ENCODE data around the gene CCDC38. TPM values are rescaled to one million over a fixed set of nuclear protein-coding genes. Genes with fewer than 3 reads are reported as not detected.

The CCDC38 gene
- total and polyA plus RNA-seq, 2 experiments from 2014 or later = not detected

DNA sequence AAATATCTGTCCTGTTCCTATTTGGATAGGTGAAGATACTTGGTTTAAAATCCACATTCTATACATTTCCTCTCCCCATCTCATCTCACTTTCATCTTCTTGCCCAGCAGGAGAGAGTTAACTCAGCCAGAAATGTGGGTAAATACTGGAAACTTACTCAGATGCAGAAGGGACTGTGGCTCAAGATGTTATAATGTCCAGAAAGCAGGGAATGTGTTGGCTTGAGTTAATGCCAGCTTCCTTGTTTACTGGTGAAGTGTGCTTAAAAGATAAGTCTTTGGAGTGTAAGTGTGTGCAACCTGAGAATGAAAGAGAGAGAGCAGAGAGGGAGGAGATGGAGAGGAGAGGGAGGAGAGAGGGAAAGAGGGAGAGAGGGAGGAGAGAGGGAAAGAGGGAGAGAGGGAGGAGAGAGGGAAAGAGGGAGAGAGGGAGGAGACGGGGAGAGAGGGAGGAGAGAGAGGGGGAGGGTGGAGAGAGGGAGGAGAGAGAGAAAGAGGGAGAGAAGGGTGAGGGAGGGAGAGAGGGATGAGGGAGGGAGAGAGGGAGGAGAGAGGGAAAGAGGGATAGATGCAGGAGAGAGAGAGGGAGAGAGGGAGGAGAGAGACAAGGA is 105.7 kb downstream of the CCDC38 start:
- no peak for TF ChIP-seq CTCF (IDR thresholded peaks at IDR 0.05; ENCODE audit: low read depth, low read length)
- no peak overlapping the region for H3K4me3 ChIP-seq
- no peaks in the 10 kb centered on the region for H3K4me1 ChIP-seq (ENCODE audit: low read depth)
- no peaks in the 10 kb centered on the region for H3K9me3 ChIP-seq (ENCODE audit: low read depth)
- no peak overlapping the region for H3K27ac ChIP-seq
- no peaks in the 10 kb centered on the region for H3K36me3 ChIP-seq
- peaks cover 22% of the 10 kb centered on the region for H3K27me3 ChIP-seq
- DNase-seq (ENCODE audit: low read depth in 1 of 2, low spot score in 1 of 2) = peak in 1 of 2 donors; percentile 62

- TF ChIP-seq CTCF (IDR thresholded peaks at IDR 0.05; ENCODE audit: low read depth, low read length) = no peak
- DNase-seq (ENCODE audit: low read depth in 1 of 2, low spot score in 1 of 2) = peak in 1 of 2 donors; percentile 38
Observed at GRCh38 chr12:95836185-95836609, 106.2 kb downstream of the CCDC38 start.

GRCh38 chr12:95834572-95834971 is 107.8 kb downstream of the CCDC38 start:
- Histone ChIP-seq H3K4me1 (ENCODE audit: low read depth) (no peaks in the 10 kb centered on the region), H3K27ac (no peak overlapping the region), H3K27me3 (peaks cover 22% of the 10 kb centered on the region), H3K9me3 (ENCODE audit: low read depth) (no peaks in the 10 kb centered on the region), H3K4me3 (no peak overlapping the region), H3K36me3 (peaks cover 2% of the 10 kb centered on the region)
- TF ChIP-seq CTCF (IDR thresholded peaks at IDR 0.05; ENCODE audit: low read depth, low read length) = no peak
- no peak for DNase-seq (ENCODE audit: low read depth in 1 of 2, low spot score in 1 of 2)

More at GRCh38 chr12:95836185-95836609, 106.2 kb downstream of the CCDC38 start:
- Histone ChIP-seq H3K36me3 (no peaks in the 10 kb centered on the region), H3K4me1 (ENCODE audit: low read depth) (no peaks in the 10 kb centered on the region), H3K9me3 (ENCODE audit: low read depth) (no peaks in the 10 kb centered on the region), H3K27ac (no peak overlapping the region), H3K27me3 (peaks cover 22% of the 10 kb centered on the region), H3K4me3 (no peak overlapping the region)

DNA sequence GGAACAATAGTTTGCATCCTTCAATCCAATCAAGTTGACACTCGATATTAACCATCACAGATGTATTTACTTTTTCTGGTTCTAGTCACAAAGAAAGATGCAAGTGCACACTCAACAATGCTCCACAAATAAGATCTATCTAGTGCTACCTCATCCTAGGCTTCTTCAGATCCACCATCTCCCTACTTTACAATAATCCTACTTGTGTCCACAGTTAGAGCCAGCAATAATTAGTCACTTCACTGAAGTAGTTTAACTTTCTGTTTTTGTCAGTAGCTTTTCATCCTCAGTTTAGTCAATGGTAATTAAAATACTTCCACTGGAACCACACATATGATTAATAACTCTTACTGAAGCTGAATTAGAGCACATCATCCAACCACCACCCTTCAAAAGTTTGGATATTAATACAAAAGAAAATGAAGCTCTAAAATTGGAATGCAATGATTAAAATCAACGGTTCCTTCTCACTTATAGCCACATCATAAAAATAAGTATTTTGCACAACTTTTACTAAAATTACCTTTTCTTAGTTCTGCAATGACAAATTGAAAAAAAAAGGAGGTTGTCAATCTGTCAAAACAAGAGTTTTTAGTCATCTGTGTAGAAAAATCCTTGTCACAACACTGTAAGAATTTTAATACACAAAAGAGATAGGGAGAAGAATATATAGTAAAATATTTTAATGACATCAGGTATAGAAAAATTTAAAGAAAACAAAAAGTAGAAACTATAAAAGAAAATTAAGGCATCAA is 111.9 kb downstream of the CCDC38 start:
- H3K27ac ChIP-seq = no peak overlapping the region
- no peak for DNase-seq (ENCODE audit: low read depth in 1 of 2, low spot score in 1 of 2)
- no peak for TF ChIP-seq CTCF (IDR thresholded peaks at IDR 0.05; ENCODE audit: low read depth, low read length)
- H3K27me3 ChIP-seq = peaks cover 7% of the 10 kb centered on the region
- peaks cover 2% of the 10 kb centered on the region for H3K36me3 ChIP-seq
- H3K4me3 ChIP-seq = no peak overlapping the region
- H3K9me3 ChIP-seq (ENCODE audit: low read depth) = no peaks in the 10 kb centered on the region
- no peaks in the 10 kb centered on the region for H3K4me1 ChIP-seq (ENCODE audit: low read depth)

GRCh38 chr12:95829395-95829794 is 113.0 kb downstream of the CCDC38 start:
- Histone ChIP-seq H3K9me3 (ENCODE audit: low read depth) (no peaks in the 10 kb centered on the region), H3K27ac (no peak overlapping the region), H3K36me3 (peaks cover 2% of the 10 kb centered on the region), H3K4me1 (ENCODE audit: low read depth) (no peaks in the 10 kb centered on the region), H3K27me3 (peaks cover 7% of the 10 kb centered on the region), H3K4me3 (no peak overlapping the region)
- no peak for TF ChIP-seq CTCF (IDR thresholded peaks at IDR 0.05; ENCODE audit: low read depth, low read length)
- no peak for DNase-seq (ENCODE audit: low read depth in 1 of 2, low spot score in 1 of 2)

All from cardiac muscle cell (in vitro differentiated cells and primary cell).